Sciatic nerve (tissue), 2 donors: ENCODE measurements around the gene CDH24. TPM values are rescaled to one million over a fixed set of nuclear protein-coding genes. Genes with fewer than 3 reads are reported as not detected.
"Not testable (repeated sequence)": the region's sequence is repeated elsewhere in the genome, so short reads cannot be mapped to it uniquely, and the experiment has no call there.

Experiments
- ATAC-seq: fragments of 200-7000 bp; cut with Tn5 transposase; one replicate; pipeline ENCODE4 v1.9.1; 2020; ENCODE audit warnings: mild to moderate bottlenecking, moderate library complexity
- DNase-seq: peaks from one replicate; pipeline ENCODE4 v3.0.0-alpha.2; 2020; ENCODE audit warnings: low spot score
- intact Hi-C: fragments of 100-400 bp; cut with DNase I; formaldehyde crosslinking; loops from one replicate; pipeline ENCODE4 v1.14.2; 2022
- total RNA-seq: library from RNA; stranded (reverse); fragmentation: NEBNext Ultra II Directional; extraction: Animal tissue kit (Norgen Biotek cat#: 25700); gene quantifications from one replicate; pipeline ENCODE4 v1.2.1, GENCODE V29; 2021
- donor health status: DM: no; HTN: no; CAD: no.
- donor health status: DM: no; HTN: no; CAD: no.

CDH24 gene
- total RNA-seq, 1 donor from 2014 or later: 6.5 TPM

- intact Hi-C loops: no loop called here
- DNase-seq (peak; percentile 96), ATAC-seq (peak; percentile 99)
These were observed 50.5 kb downstream of the CDH24 start for GRCh38 chr14:23006544-23007419.

- intact Hi-C loops: no loop called here
These were observed 51.2 kb downstream of the CDH24 start for GRCh38 chr14:23006188-23006534.

GRCh38 chr14:23005451-23006187 lies 51.7 kb downstream of the CDH24 start:
- intact Hi-C loops: no loop called here
- DNase-seq (no peak), ATAC-seq (no peak)

More at GRCh38 chr14:23006188-23006534, 51.2 kb downstream of the CDH24 start:
- DNase-seq (no peak), ATAC-seq (no peak)

- DNase-seq, intact Hi-C loops, ATAC-seq: not testable (repeated sequence)
These were observed 53.0 kb downstream of the CDH24 start for GRCh38 chr14:23004274-23004673.

- intact Hi-C loops: no loop called here
- DNase-seq: no peak
- no peak for ATAC-seq
These were observed 54.7 kb downstream of the CDH24 start for GRCh38 chr14:23002592-23002991.

- ATAC-seq: no peak
- intact Hi-C loops: no loop called here
- DNase-seq: no peak
These were observed 56.5 kb downstream of the CDH24 start for GRCh38 chr14:23000860-23001259.

- intact Hi-C loops: no loop called here
- DNase-seq (no peak), ATAC-seq (no peak)
These were observed 58.8 kb downstream of the CDH24 start for GRCh38 chr14:22998329-22999012.

- ATAC-seq (no peak), DNase-seq (no peak)
- intact Hi-C loops: no loop called here
These were observed 59.5 kb downstream of the CDH24 start for GRCh38 chr14:22997676-22998323.

Other genes with a start within 250 kb of the CDH24 start
- gene SLC7A7, start 242.1 kb downstream of the CDH24 start, total RNA-seq: 9.7 TPM
- gene MRPL52, start 227.6 kb downstream of the CDH24 start, total RNA-seq: 34.0 TPM
- gene MMP14, start 220.9 kb downstream of the CDH24 start, total RNA-seq: 138 TPM
- gene LRP10, start 185.8 kb downstream of the CDH24 start, total RNA-seq: 106 TPM
- gene REM2, start 174.3 kb downstream of the CDH24 start, total RNA-seq: 0.62 TPM
- gene RBM23, start 138.4 kb downstream of the CDH24 start, total RNA-seq: 87.3 TPM
- 44.6 TPM for gene PRMT5, start 128.1 kb downstream of the CDH24 start, total RNA-seq
- gene HAUS4, start 100.4 kb downstream of the CDH24 start, total RNA-seq: 39.9 TPM
- gene AJUBA, start 75.0 kb downstream of the CDH24 start, total RNA-seq: 24.8 TPM
- 8.1 TPM for gene C14orf93, start 47.4 kb downstream of the CDH24 start, total RNA-seq
- 70.1 TPM for gene PSMB5, start 22.6 kb downstream of the CDH24 start, total RNA-seq
- gene PSMB11, start 15.3 kb downstream of the CDH24 start, total RNA-seq: not detected
- 166 TPM for gene ACIN1, start 37.6 kb upstream of the CDH24 start, total RNA-seq
- gene C14orf119, start 38.0 kb upstream of the CDH24 start, total RNA-seq: 32.2 TPM
- not detected for gene CIROP, start 47.5 kb upstream of the CDH24 start, total RNA-seq
- 0.31 TPM for gene CEBPE, start 61.7 kb upstream of the CDH24 start, total RNA-seq
- gene SLC7A8, start 126.1 kb upstream of the CDH24 start, total RNA-seq: 15.0 TPM
- not detected for gene RNF212B, start 180.4 kb upstream of the CDH24 start, total RNA-seq
- 8.3 TPM for gene HOMEZ, start 228.6 kb upstream of the CDH24 start, total RNA-seq
- gene PPP1R3E, start 245.3 kb upstream of the CDH24 start, total RNA-seq: 24.0 TPM
- gene BCL2L2, start 249.3 kb upstream of the CDH24 start, total RNA-seq: 56.5 TPM